Frontal cortex (tissue), 4 donors: ENCODE results near the gene ARFGEF3. TPM values are rescaled to one million over a fixed set of nuclear protein-coding genes. Genes with fewer than 3 reads are reported as not detected.
"Not testable (repeated sequence)": the region's sequence is repeated elsewhere in the genome, so short reads cannot be mapped to it uniquely, and the experiment has no call there.

Experiments
- DNase-seq, 2 donors: peaks; one replicate each; pipeline ENCODE4 v3.0.0; 2012; ENCODE audit warnings: low spot score in 2 of 2
- FAIRE-seq: peaks from 2 replicates; lab custom pipeline; 2012; peaks lifted over from hg19 to GRCh38; lab: Jason Lieb, UNC
- total RNA-seq: library from RNA; depleted of rRNA; stranded (reverse); fragments of >200 nt; gene quantifications from one replicate; pipeline ENCODE4 v1.2.3, GENCODE V29; 2014
- donor health status: control.
- donor health status: control.
- donor health status: control.

ARFGEF3 gene
- total RNA-seq, 1 donor from 2014 or later, result 37.1 TPM

DNA sequence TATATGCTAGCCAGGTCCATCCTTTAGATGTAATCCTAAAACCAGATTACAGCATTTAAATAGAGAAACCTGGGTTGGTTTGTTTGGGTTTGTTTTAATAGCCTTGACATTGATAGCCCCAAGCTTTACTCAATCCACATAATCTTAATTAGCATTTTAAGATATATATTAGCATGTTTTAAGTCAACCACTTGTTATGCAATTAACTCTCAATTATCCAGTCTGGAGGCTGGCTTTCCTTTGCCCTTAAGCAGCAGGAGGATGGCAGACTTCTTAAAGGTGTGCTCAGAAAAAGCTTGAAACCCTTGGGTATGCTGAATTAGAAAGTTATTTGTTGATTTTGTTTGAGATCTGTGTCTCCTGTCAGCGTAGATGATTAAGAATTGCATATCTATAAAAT is 169.7 kb downstream of the ARFGEF3 start:
- FAIRE-seq (no peak), DNase-seq (no peak)

DNA sequence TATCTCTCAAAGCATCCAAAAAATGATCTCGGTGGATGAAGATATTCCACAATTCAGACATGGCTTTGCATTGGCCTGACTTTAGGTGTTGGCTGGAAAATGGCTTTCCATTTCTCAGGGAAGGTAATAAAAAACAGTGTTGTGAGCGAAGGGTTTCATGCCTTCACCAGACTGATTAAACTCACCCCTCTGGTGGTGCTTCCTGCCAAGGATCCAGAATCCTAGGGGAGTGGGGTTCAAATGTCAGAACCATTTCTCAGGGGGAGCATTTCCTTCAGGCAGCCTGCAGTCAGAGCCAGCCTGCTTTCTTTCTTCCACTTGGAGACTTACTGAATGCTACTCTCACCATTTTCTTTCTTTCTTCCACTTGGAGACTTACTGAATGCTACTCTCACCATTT is 170.2 kb downstream of the ARFGEF3 start:
- no peak for FAIRE-seq
- DNase-seq, result no peak

DNA sequence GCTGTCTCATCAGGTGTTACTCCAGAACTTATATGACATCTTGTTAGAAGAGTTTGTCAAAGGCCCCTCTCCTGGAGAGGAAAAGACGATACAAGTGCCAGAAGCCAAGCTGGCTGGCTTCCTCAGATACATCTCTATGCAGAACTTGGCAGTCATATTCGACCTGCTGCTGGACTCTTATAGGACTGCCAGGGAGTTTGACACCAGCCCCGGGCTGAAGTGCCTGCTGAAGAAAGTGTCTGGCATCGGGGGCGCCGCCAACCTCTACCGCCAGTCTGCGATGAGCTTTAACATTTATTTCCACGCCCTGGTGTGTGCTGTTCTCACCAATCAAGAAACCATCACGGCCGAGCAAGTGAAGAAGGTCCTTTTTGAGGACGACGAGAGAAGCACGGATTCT is 172.3 kb downstream of the ARFGEF3 start:
- DNase-seq, result no peak
- no peak for FAIRE-seq

DNA sequence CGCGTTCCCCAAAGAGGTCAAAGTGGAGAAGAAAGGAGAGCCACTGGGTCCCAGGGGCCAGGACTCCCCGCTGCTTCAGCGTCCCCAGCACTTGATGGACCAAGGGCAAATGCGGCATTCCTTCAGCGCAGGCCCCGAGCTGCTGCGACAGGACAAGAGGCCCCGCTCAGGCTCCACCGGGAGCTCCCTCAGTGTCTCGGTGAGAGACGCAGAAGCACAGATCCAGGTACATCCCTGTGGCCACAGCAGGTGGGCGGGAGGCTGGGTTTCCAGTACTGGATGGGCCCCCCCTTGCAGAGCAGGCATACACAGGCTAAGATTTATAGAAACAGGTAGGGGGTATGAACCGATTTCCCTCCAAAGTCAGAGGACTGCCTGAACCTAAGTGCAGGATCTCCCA is 173.2 kb downstream of the ARFGEF3 start:
- no peak for FAIRE-seq

GRCh38 chr6:138336221-138336620 is 174.5 kb downstream of the ARFGEF3 start:
- no peak for FAIRE-seq
- no peak for DNase-seq

More for the DNA sequence above, 173.2 kb downstream of the ARFGEF3 start:
- no peak for DNase-seq

GRCh38 chr6:138337076-138337475 is 175.3 kb downstream of the ARFGEF3 start:
- DNase-seq (no peak), FAIRE-seq (no peak)

- DNase-seq (no peak), FAIRE-seq (no peak)
Observed at GRCh38 chr6:138339024-138339423, 177.3 kb downstream of the ARFGEF3 start.

DNA sequence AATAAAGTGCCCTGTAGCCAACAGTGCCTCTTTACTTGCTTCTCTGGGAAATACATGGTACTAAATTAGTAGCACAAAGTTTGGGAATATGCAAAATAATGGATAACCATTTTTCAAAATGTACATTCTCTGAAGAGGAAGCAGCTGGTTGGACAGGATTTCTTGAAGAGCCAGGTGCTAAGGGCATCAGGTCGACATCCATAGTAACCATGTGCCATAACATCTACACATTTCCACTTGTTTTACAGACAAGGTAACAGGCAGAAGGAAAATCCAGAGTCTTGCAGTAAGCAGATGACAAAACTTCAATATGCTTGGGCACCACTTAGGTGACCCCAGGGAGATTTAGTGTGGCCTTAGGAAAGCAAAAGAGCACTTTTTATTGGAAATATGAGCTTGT is 179.4 kb downstream of the ARFGEF3 start:
- FAIRE-seq, result no peak

GRCh38 chr6:138343112-138343511 is 181.4 kb downstream of the ARFGEF3 start:
- no peak for FAIRE-seq

More for the DNA sequence above, 179.4 kb downstream of the ARFGEF3 start:
- no peak for DNase-seq

GRCh38 chr6:138345565-138346285 is 184.0 kb downstream of the ARFGEF3 start:
- FAIRE-seq, result no peak
- no peak for DNase-seq

More at GRCh38 chr6:138343112-138343511, 181.4 kb downstream of the ARFGEF3 start:
- DNase-seq, result no peak

GRCh38 chr6:138346302-138347195 is 184.8 kb downstream of the ARFGEF3 start:
- FAIRE-seq (no peak), DNase-seq (no peak)

- FAIRE-seq (no peak), DNase-seq (no peak)
Observed at GRCh38 chr6:138347864-138348263, 186.1 kb downstream of the ARFGEF3 start.

DNA sequence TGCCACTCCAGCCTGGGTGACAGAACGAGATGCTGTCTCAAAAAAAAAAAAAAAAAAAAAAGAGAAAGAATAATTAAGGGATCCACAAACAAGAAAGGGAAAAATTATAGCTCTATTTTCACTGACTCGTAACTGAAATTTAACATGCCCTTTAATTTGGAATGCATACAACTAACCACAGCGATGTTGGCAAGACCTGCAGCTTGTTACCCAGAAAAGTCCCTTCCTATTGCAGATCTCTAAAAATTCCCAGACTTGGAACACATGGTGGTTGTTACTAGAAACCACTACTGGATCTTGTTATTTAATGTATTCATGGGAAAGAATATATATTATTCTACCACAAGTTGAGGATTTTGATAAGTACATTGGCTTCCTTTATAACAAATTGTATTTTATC is 188.2 kb downstream of the ARFGEF3 start:
- no peak for FAIRE-seq
- no peak for DNase-seq

- FAIRE-seq (no peak), DNase-seq (no peak)
Observed at GRCh38 chr6:138357928-138358327, 196.2 kb downstream of the ARFGEF3 start.

DNA sequence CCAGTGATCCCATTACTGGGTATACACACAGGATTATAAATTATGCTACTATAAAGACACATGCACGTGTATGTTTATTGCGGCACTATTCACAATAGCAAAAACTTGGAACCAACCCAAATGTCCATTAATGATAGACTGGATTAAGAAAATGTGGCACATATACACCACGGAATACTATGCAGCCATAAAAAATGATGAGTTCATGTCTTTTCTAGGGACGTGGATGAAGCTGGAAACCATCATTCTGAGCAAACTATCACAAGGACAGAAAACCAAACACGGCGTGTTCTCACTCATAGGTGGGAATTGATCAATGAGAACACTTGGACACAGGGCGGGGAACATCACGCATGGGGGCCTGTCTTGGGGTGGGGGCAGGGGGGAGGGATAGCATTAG is 206.9 kb downstream of the ARFGEF3 start:
- FAIRE-seq, DNase-seq: not testable (repeated sequence)

DNA sequence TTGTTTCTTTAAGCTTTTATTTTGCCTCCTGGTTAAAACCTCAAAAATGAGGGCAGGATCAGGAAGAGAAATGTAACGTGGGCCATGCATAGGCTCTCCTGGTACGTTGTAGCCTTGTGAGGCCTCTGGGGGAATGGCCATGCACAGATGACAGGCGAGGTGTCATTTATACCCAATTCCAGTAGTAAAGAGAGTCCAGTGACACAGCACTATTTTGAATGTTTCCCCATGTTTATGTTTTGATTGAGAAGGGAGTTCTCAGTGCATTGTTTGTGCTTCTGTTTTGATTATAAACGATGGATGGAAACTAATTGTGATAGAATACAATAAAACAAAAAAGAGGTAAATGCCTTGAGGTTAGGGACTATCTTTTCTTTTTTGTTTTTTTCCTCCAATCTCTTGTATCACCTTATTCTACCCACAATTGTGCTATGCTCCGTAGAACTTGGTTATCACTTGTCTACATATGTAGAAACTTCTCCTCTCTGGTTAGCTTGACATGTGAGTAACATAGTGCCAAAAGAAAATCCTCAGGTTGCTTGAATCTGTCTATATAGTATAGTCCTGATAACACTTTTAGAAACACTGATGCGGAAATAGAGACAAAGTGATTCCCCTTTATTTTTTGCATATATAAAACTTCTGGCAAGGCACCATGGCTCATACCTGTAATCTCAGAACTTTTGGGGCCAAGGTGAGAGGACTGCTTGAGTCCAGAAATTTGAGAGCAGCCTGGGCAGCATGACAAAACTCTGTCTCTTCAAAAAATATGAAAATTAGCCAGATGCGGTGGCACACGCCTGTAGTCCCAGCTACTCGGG is 209.1 kb downstream of the ARFGEF3 start:
- no peak for FAIRE-seq
- DNase-seq, result no peak

- no peak for DNase-seq
- FAIRE-seq, result no peak
Observed at GRCh38 chr6:138371452-138371711, 209.6 kb downstream of the ARFGEF3 start.

- FAIRE-seq, result no peak
Observed at GRCh38 chr6:138371720-138372119, 210.0 kb downstream of the ARFGEF3 start.

DNA sequence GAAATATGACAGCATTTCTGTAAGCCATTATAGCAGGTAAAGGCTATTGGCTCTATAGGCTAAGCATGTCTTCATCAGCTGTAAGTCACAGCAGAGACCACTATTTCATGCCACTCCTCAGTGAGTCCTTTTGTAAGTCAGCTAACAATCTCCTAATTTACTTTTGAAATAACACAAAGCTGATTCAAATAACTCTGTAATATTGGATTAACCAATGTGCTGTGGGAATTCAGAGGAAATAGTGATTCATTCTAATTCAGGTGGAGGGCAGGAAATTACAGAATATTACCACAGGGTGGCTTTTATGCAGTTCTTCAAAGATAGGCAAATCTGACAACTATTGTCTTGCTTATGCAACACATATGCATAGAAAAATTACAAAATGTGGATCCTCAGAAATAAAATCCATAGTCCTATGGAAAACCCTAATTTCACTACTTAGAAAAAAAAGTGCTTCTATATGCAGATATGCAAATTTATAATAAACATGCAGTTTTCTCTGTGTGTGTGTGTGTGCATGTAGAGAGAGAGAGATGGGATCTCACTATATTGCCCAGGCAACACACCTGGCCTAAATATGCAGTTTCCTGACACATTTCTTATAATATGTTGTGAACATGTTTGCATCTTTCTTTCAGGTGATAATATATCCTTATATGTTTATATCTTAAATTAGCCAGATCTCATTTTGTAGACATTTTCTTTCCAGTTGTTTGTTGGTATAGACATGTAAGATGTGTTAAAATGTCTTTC is 211.1 kb downstream of the ARFGEF3 start:
- DNase-seq, result no peak
- no peak for FAIRE-seq

More at GRCh38 chr6:138371720-138372119, 210.0 kb downstream of the ARFGEF3 start:
- no peak for DNase-seq

- DNase-seq (no peak), FAIRE-seq (no peak)
Observed at GRCh38 chr6:138374230-138374629, 212.5 kb downstream of the ARFGEF3 start.
